WI38 (cell line): ENCODE results near the gene GJB6.

Experiments used
- H3K4me3 ChIP-seq: 2 replicates; pipeline ENCODE4 v1.5.1; 2011; ENCODE audit warnings: low read depth, mild to moderate bottlenecking, control low read depth, low read length
- TF ChIP-seq, protein P1 (sequence below): IDR thresholded peaks from 2 replicates; pipeline ENCODE4 v1.5.1; 2012; ENCODE audit warnings: low read depth, mild to moderate bottlenecking, control low read depth, low read length

The GJB6 gene

DNA sequence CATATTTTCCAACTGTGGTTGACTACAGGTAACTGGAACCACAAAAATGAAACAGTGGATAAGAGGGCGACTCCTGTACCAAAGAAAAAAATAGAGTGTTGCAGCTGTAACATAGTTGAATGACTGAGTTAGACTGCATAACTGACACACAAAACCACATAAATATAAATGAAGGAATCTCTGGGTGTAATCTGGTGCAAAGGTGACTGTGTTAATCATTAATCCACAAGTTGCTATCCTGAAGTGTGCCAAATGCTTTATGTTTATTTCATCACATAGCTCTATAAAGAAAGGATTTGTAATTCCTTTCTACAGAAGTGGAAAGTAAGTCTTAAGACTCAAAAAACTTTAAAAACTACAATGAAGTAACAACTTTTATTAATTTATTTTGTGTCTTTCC lies 33.3 kb downstream of the GJB6 start:
- TF ChIP-seq, protein P1, sequence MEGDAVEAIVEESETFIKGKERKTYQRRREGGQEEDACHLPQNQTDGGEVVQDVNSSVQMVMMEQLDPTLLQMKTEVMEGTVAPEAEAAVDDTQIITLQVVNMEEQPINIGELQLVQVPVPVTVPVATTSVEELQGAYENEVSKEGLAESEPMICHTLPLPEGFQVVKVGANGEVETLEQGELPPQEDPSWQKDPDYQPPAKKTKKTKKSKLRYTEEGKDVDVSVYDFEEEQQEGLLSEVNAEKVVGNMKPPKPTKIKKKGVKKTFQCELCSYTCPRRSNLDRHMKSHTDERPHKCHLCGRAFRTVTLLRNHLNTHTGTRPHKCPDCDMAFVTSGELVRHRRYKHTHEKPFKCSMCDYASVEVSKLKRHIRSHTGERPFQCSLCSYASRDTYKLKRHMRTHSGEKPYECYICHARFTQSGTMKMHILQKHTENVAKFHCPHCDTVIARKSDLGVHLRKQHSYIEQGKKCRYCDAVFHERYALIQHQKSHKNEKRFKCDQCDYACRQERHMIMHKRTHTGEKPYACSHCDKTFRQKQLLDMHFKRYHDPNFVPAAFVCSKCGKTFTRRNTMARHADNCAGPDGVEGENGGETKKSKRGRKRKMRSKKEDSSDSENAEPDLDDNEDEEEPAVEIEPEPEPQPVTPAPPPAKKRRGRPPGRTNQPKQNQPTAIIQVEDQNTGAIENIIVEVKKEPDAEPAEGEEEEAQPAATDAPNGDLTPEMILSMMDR, result no peak
- H3K4me3 ChIP-seq, result no peak overlapping the region

DNA sequence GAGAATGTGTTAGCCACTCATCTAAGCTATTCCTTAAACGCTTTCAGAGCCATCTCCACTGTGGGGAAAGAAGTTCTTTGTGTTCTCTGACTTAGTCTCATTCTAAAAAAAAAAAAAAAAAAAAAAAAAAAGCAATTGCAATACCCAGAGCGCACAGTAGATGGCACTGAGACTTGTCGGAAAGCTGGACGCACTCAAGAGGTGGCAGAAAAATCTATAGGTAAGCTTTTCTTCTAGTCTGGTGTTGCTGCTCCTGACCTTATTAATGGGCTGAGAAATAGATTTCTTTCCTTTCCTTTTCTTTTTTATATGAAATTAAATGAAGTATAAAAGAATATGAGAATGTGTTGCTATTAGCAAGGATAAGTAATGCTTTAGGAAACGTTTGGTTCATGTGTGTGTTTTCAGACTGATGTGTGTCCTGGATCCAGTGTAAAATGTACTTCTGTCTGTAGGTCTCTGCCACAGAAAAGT lies 34.7 kb downstream of the GJB6 start:
- no peak overlapping the region for H3K4me3 ChIP-seq
- TF ChIP-seq, protein P1, result peak; percentile 70

- H3K4me3 ChIP-seq, result no peak overlapping the region
- TF ChIP-seq, protein P1, result no peak
Measured at GRCh38 chr13:20195801-20196200, 36.3 kb downstream of the GJB6 start.

GRCh38 chr13:20193907-20194631 lies 38.0 kb downstream of the GJB6 start:
- TF ChIP-seq, protein P1, result no peak
- no peak overlapping the region for H3K4me3 ChIP-seq

DNA sequence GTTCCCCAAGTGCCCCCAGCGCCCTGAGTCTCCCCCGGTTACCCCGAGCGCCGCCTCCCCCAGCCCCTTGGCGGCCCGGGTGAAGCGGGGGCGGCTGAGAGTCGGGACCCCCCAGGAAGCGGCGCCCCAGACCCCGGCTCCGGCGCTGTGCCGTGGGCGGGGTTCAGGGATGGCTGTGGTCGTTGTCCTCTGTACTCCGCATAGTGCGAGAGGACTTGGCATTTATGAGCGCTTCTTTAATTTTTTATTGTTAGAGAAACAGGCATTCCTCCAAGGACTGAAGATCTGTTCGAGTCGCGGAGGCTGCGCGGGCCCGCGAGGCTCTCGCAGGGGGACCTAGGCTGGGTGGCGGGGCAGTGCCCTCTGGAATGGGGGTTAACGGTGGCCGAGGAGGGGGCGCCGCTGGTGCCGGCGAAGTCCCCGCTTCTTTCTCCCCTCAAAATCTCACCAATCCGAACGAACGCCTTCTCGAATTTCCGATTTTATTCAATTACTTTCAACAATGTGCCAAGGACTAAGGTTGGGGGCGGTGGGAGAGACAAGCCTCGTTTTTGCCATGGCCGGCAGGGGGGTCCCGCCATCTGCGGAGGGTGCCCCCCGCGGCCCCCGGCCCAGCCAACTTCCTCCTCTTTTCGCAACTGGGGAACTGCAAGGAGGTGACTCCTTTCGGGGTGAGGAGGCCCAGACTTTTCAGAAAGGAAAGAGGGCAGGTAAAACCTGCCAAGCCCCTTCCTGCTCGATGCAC lies 38.8 kb downstream of the GJB6 start:
- H3K4me3 ChIP-seq, result peak overlapping the region; percentile 38
- TF ChIP-seq, protein P1, result no peak

- TF ChIP-seq, protein P1, result no peak
- peak within 1 kb of the TSS; percentile 38 for H3K4me3 ChIP-seq
Measured at GRCh38 chr13:20192836-20193161, 39.3 kb downstream of the GJB6 start, which contains the start of gene GJB2. GJB2 (minus strand) TSS chr13:20192938; CDS start chr13:20189581, 3,357 bp downstream.
